ENCODE measurements around the gene C8G. TPM values are rescaled to one million over a fixed set of nuclear protein-coding genes. Genes with fewer than 3 reads are reported as not detected.

C8G gene
- total RNA-seq, 1 donor from 2014 or later: 1.6 TPM

- Histone ChIP-seq H3K27me3 (ENCODE audit: insufficient read depth, low read length) (no peaks in the 10 kb centered on the region), H4K20me1 (ENCODE audit: insufficient read depth, low read length) (peaks cover 42% of the 10 kb centered on the region), H3K79me2 (ENCODE audit: insufficient read depth, low read length) (peaks cover 47% of the 10 kb centered on the region), H3K36me3 (ENCODE audit: insufficient read depth, low read length) (no peaks in the 10 kb centered on the region), H3K27ac (ENCODE audit: low read depth, low read length) (no peak overlapping the region), H3K9me3 (ENCODE audit: insufficient read depth, low read depth, low read length) (no peaks in the 10 kb centered on the region), H2AFZ (ENCODE audit: low read depth, low read length) (no peak overlapping the region), H3K4me3 (ENCODE audit: insufficient read depth, low read depth, low read length) (no peak overlapping the region), H3K9ac (ENCODE audit: low read length) (no peak overlapping the region), H3K4me2 (ENCODE audit: low read length) (no peak overlapping the region), H3K4me1 (ENCODE audit: insufficient read depth, low read length) (peaks cover 9% of the 10 kb centered on the region)
- FAIRE-seq (no peak), DNase-seq (ENCODE audit: low read depth) (no peak)
- H3K4me3 Mint-ChIP-seq (ENCODE audit: unreplicated experiment): no peak overlapping the region
- peaks cover 6% of the 10 kb centered on the region for H3K36me3 Mint-ChIP-seq (ENCODE audit: low read depth, unreplicated experiment)
- H3K27ac Mint-ChIP-seq (ENCODE audit: unreplicated experiment): no peak overlapping the region
- no peaks in the 10 kb centered on the region for H3K9me3 Mint-ChIP-seq (ENCODE audit: unreplicated experiment)
- no peaks in the 10 kb centered on the region for H3K4me1 Mint-ChIP-seq (ENCODE audit: low read depth, unreplicated experiment)
- H3K27me3 Mint-ChIP-seq (ENCODE audit: low read depth, unreplicated experiment): no peaks in the 10 kb centered on the region
- TF ChIP-seq, protein P1, sequence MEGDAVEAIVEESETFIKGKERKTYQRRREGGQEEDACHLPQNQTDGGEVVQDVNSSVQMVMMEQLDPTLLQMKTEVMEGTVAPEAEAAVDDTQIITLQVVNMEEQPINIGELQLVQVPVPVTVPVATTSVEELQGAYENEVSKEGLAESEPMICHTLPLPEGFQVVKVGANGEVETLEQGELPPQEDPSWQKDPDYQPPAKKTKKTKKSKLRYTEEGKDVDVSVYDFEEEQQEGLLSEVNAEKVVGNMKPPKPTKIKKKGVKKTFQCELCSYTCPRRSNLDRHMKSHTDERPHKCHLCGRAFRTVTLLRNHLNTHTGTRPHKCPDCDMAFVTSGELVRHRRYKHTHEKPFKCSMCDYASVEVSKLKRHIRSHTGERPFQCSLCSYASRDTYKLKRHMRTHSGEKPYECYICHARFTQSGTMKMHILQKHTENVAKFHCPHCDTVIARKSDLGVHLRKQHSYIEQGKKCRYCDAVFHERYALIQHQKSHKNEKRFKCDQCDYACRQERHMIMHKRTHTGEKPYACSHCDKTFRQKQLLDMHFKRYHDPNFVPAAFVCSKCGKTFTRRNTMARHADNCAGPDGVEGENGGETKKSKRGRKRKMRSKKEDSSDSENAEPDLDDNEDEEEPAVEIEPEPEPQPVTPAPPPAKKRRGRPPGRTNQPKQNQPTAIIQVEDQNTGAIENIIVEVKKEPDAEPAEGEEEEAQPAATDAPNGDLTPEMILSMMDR (IDR thresholded peaks at IDR 0.05; ENCODE audit: insufficient read depth, low read depth, low read length): no peak
- TF ChIP-seq EZH2 (IDR thresholded peaks at IDR 0.05; ENCODE audit: insufficient read depth, low read length): no peak
Observed at GRCh38 chr9:136939431-136939995, 5.5 kb upstream of the C8G start.

GRCh38 chr9:136939996-136940525 is 5.0 kb upstream of the C8G start:
- H3K4me3 Mint-ChIP-seq (ENCODE audit: unreplicated experiment): no peak overlapping the region
- no peak for DNase-seq (ENCODE audit: low read depth)
- Histone ChIP-seq H3K9me3 (ENCODE audit: insufficient read depth, low read depth, low read length) (no peaks in the 10 kb centered on the region), H3K36me3 (ENCODE audit: insufficient read depth, low read length) (no peaks in the 10 kb centered on the region), H3K9ac (ENCODE audit: low read length) (no peak overlapping the region), H3K4me2 (ENCODE audit: low read length) (no peak overlapping the region), H3K79me2 (ENCODE audit: insufficient read depth, low read length) (peaks cover 47% of the 10 kb centered on the region), H3K27me3 (ENCODE audit: insufficient read depth, low read length) (no peaks in the 10 kb centered on the region), H2AFZ (ENCODE audit: low read depth, low read length) (no peak overlapping the region), H4K20me1 (ENCODE audit: insufficient read depth, low read length) (peaks cover 44% of the 10 kb centered on the region), H3K4me1 (ENCODE audit: insufficient read depth, low read length) (peaks cover 9% of the 10 kb centered on the region), H3K27ac (ENCODE audit: low read depth, low read length) (no peak overlapping the region), H3K4me3 (ENCODE audit: insufficient read depth, low read depth, low read length) (no peak overlapping the region)
- H3K4me1 Mint-ChIP-seq (ENCODE audit: low read depth, unreplicated experiment): no peaks in the 10 kb centered on the region
- no peaks in the 10 kb centered on the region for H3K9me3 Mint-ChIP-seq (ENCODE audit: unreplicated experiment)
- peaks cover 6% of the 10 kb centered on the region for H3K36me3 Mint-ChIP-seq (ENCODE audit: low read depth, unreplicated experiment)
- no peaks in the 10 kb centered on the region for H3K27me3 Mint-ChIP-seq (ENCODE audit: low read depth, unreplicated experiment)
- TF ChIP-seq EZH2 (IDR thresholded peaks at IDR 0.05; ENCODE audit: insufficient read depth, low read length): no peak
- TF ChIP-seq, protein P1 (IDR thresholded peaks at IDR 0.05; ENCODE audit: insufficient read depth, low read depth, low read length): no peak
- no peak for FAIRE-seq
- H3K27ac Mint-ChIP-seq (ENCODE audit: unreplicated experiment): no peak overlapping the region

DNA sequence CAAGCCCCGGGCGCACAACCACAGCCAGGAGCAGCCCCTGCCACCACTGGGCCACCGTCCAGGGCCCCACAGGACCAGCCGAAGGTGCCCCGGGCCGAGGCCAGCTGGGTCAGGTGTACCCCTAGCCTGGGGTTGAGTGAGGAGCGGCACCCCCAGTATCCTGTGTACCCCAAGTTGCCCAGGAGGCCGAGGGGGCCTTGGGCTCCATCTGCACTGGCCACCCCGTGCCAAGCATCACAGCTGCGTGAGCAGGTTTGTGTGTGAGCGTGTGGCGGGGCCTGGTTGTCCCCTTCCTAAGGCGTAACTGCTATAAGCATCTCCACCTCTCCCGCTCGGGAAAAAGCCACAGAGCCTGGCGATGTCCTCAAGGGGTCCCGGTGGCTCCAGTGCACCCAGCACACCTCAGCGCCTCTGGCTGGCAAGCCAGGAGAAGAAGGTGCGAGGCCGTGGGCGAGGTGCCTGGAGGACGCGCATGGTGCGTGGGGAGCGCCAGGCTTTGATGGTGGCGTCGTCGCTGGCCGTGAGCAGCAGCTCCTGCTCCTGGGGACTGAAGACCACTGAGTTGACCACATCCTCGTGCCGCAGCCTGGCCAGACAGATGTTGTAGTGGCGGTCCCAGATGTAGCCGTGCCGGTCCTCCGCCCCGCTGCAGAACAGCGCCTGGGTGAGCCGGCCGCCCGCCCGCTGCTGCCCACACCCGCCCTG is 4.4 kb upstream of the C8G start:
- Histone ChIP-seq H3K9ac (ENCODE audit: low read length) (no peak overlapping the region), H3K9me3 (ENCODE audit: insufficient read depth, low read depth, low read length) (no peaks in the 10 kb centered on the region), H3K4me2 (ENCODE audit: low read length) (no peak overlapping the region), H3K36me3 (ENCODE audit: insufficient read depth, low read length) (no peaks in the 10 kb centered on the region), H3K27ac (ENCODE audit: low read depth, low read length) (no peak overlapping the region), H3K4me3 (ENCODE audit: insufficient read depth, low read depth, low read length) (no peak overlapping the region), H4K20me1 (ENCODE audit: insufficient read depth, low read length) (peaks cover 46% of the 10 kb centered on the region), H2AFZ (ENCODE audit: low read depth, low read length) (no peak overlapping the region), H3K79me2 (ENCODE audit: insufficient read depth, low read length) (peaks cover 47% of the 10 kb centered on the region), H3K27me3 (ENCODE audit: insufficient read depth, low read length) (no peaks in the 10 kb centered on the region), H3K4me1 (ENCODE audit: insufficient read depth, low read length) (peaks cover 9% of the 10 kb centered on the region)
- FAIRE-seq: no peak
- no peak overlapping the region for H3K27ac Mint-ChIP-seq (ENCODE audit: unreplicated experiment)
- no peak for DNase-seq (ENCODE audit: low read depth)
- no peaks in the 10 kb centered on the region for H3K27me3 Mint-ChIP-seq (ENCODE audit: low read depth, unreplicated experiment)
- H3K4me3 Mint-ChIP-seq (ENCODE audit: unreplicated experiment): no peak overlapping the region
- no peaks in the 10 kb centered on the region for H3K9me3 Mint-ChIP-seq (ENCODE audit: unreplicated experiment)
- no peaks in the 10 kb centered on the region for H3K4me1 Mint-ChIP-seq (ENCODE audit: low read depth, unreplicated experiment)
- no peak for TF ChIP-seq EZH2 (IDR thresholded peaks at IDR 0.05; ENCODE audit: insufficient read depth, low read length)
- TF ChIP-seq, protein P1 (IDR thresholded peaks at IDR 0.05; ENCODE audit: insufficient read depth, low read depth, low read length): no peak
- peaks cover 6% of the 10 kb centered on the region for H3K36me3 Mint-ChIP-seq (ENCODE audit: low read depth, unreplicated experiment)
